ENCODE measurements around the gene HRG. TPM values are rescaled to one million over a fixed set of nuclear protein-coding genes. Genes with fewer than 3 reads are reported as not detected.

HRG gene
- total RNA-seq, 6 experiments from 2014 or later = 378 to 1,312 (median 664) TPM

DNA sequence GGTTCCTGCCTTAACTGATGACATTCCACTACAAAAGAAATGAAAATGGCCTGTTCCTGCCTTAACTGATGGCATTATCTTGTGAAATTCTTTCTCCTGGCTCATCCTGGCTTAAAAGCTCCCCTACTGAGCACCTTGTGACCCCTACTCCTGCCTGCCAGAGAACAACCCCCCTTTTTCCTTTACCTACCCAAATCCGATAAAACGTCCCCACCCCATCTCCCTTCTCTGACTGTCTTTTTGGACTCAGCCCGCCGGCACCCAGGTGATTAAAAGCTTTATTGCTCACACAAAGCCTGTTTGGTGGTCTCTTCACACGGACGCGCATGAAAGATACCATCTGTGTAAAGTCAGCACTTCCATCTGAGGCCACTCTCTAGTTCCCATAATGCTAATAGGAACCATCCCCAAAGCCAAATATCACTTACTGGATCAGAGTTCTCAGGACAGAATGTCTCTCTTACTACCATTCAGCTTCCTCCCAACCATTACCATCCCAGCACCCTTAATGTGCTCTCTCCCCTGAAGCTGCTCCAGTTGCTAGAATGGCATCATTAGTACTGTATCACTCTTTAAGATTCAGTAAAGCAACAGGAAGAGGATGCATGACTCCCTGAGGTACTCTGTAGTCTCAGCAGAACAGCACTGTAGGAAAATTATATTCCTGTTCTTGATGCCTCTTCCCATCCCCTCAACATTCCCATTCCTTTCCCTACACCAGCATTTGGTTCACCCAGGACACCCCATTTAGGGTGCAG, 2.3 kb upstream of the HRG start:
- Histone ChIP-seq H3K9me3 (no peaks in the 10 kb centered on the region), H3K4me1 (peaks cover 0 to 20% (median 8%) of the 10 kb centered on the region in 4 donors), H3K4me3 (no peak overlapping the region), H3K27ac (no peak overlapping the region), H3K27me3 (no peaks in the 10 kb centered on the region), H3K36me3 (no peaks in the 10 kb centered on the region)
- DNase-seq = no peak
- TF ChIP-seq, protein P1, sequence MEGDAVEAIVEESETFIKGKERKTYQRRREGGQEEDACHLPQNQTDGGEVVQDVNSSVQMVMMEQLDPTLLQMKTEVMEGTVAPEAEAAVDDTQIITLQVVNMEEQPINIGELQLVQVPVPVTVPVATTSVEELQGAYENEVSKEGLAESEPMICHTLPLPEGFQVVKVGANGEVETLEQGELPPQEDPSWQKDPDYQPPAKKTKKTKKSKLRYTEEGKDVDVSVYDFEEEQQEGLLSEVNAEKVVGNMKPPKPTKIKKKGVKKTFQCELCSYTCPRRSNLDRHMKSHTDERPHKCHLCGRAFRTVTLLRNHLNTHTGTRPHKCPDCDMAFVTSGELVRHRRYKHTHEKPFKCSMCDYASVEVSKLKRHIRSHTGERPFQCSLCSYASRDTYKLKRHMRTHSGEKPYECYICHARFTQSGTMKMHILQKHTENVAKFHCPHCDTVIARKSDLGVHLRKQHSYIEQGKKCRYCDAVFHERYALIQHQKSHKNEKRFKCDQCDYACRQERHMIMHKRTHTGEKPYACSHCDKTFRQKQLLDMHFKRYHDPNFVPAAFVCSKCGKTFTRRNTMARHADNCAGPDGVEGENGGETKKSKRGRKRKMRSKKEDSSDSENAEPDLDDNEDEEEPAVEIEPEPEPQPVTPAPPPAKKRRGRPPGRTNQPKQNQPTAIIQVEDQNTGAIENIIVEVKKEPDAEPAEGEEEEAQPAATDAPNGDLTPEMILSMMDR (IDR thresholded peaks at IDR 0.05) = no peak
- no peak for TF ChIP-seq POLR2A (IDR thresholded peaks at IDR 0.05)
- no peak for ATAC-seq
- intact Hi-C loops (cut with DNase I) = no loop called here
- WGBS (ENCODE audit: insufficient coverage, low coverage, low lambda C conversion rate, missing lambda C conversion rate) = 67% methylated on average over 7 of the region's 7 CpGs

DNA sequence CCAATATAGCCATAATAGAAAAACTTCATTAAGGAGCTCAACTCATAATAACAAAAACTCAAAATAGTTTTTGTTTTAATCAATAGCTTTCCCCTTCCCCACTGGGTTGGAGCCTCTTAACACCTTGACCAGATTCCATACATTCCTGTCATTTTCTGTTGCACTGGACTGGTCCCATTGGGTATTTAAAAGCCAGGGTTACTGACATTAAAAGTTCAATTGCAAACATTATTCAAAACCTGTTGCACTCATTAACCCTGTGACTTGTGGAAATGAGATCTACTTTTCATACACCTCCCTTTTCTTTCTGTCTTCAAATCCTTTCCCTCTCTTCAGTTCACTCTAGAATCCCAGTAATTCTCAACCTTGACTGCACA, 1.7 kb upstream of the HRG start:
- no peak for TF ChIP-seq POLR2A (IDR thresholded peaks at IDR 0.05)
- TF ChIP-seq, protein P1 (IDR thresholded peaks at IDR 0.05) = no peak
- Histone ChIP-seq H3K4me1 (peaks cover 0 to 25% (median 8%) of the 10 kb centered on the region in 4 donors), H3K27me3 (no peaks in the 10 kb centered on the region), H3K9me3 (no peaks in the 10 kb centered on the region), H3K36me3 (peaks cover 0 to 4% (median 0%) of the 10 kb centered on the region in 4 donors), H3K27ac (no peak overlapping the region), H3K4me3 (no peak overlapping the region)
- DNase-seq (no peak), ATAC-seq (no peak)
- intact Hi-C loops (cut with DNase I) = no loop called here

DNA sequence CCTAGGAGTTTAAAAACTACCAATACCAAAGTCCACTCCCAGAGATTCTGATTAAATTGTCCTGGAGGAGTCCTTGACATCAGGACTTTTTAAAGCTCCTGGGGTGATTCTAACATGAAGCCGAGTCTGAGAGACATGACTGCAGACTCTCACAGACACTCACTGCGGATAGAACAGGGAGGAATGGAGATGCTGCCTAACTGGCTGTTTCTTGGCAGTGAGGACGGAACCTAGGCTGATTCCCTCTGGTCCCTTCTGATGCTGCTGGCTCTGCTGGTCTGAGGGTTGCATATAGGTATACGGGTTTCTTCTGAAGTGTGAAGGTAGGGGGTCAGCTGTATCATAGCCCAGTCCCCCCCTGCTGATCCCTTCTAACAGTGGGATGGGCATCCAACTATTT, 1.3 kb upstream of the HRG start:
- Histone ChIP-seq H3K9me3 (no peaks in the 10 kb centered on the region), H3K27me3 (no peaks in the 10 kb centered on the region), H3K27ac (peak overlapping the region in 2 of 3 donors; percentile 56 to 89), H3K36me3 (peaks cover 0 to 6% (median 0%) of the 10 kb centered on the region in 4 donors), H3K4me1 (peaks cover 0 to 28% (median 8%) of the 10 kb centered on the region in 4 donors), H3K4me3 (no peak overlapping the region)
- TF ChIP-seq POLR2A (IDR thresholded peaks at IDR 0.05) = no peak
- TF ChIP-seq, protein P1 (IDR thresholded peaks at IDR 0.05) = no peak
- intact Hi-C loops (cut with DNase I) = no loop called here
- 18% methylated on average over 1 of the region's 4 CpGs for WGBS (ENCODE audit: insufficient coverage, low coverage, low lambda C conversion rate, missing lambda C conversion rate)
- DNase-seq (no peak), ATAC-seq (peak in 3 of 4 donors; percentile 3 to 25 (median 19))

DNA sequence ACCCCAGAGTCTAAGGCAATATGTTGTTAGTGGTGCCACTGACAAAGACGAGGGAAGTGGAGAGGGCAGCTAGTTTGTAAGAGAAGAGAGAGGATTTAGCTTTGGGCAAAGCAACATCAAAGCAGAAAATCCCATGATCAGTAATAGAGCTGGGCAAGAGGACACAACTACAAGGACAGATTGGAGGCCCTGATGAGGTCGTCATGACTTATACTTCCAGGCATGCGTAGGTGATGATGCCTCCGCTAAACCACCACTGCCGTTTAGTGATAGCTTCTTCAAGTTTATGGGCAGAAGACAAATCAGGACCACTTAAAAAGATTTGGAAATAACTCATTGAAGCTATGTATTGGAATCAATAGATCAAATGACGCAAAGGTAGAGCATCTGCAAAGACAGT, 2.6 kb downstream of the HRG start:
- H3K36me3 ChIP-seq = peaks cover 0 to 44% (median 18%) of the 10 kb centered on the region in 4 donors
- ATAC-seq = peak in 1 of 4 donors; percentile 2

More for the DNA sequence above, 2.6 kb downstream of the HRG start:
- WGBS (ENCODE audit: insufficient coverage, low coverage, low lambda C conversion rate, missing lambda C conversion rate) = 44% methylated on average over 6 of the region's 6 CpGs
- Histone ChIP-seq H3K4me3 (peak overlapping the region in 2 of 3 donors; percentile 51 to 68), H3K9me3 (no peaks in the 10 kb centered on the region), H3K27ac (peak overlapping the region in 2 of 3 donors; percentile 88 to 89), H3K4me1 (peaks cover 0 to 29% (median 8%) of the 10 kb centered on the region in 4 donors), H3K27me3 (no peaks in the 10 kb centered on the region)
- no peak for DNase-seq
- TF ChIP-seq, protein P1 (IDR thresholded peaks at IDR 0.05) = no peak
- no peak for TF ChIP-seq POLR2A (IDR thresholded peaks at IDR 0.05)
- intact Hi-C loops (cut with DNase I) = no loop called here
